ENCODE results near the gene SFTA2.
"Not testable (repeated sequence)": the region's sequence is repeated elsewhere in the genome, so short reads cannot be mapped to it uniquely, and the experiment has no call there.

The SFTA2 gene

DNA sequence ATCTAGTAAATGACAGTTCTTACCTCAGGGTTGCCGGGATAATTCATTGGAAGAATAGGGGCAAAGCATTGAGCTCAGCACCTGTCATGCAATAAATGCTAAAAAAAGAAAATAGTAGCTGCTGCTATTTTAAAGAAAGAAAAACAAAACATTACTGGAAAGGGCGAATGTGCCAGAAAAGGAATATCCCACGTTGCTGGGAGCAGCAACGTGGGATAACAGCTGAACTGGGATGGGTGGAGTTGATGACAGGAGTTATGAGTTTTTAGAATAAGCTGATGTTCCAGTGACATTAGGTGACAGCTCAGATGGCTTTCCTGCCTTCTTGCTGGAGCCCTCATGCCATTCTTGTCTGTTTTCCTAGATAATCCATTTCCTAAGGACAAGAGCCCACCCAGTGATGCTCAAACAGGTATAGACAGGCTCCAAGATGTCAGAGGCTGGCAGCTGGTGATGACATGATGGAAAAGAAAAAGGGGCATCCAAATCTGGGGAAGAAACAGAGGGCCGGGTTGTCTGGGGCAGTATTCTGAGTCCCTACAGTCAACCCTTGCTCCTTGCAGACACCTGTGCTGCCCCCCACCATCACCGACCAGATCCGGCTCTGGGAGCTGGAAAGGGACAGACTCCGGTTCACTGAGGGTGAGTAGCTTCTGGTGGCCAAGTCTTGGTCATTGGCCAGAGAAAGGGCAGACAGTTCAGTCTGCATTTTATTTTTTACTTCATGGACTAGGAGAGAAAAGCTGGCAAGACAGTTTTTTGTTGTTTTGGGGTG is 19.0 kb downstream of the SFTA2 start:
- DNase-seq, result no peak

DNA sequence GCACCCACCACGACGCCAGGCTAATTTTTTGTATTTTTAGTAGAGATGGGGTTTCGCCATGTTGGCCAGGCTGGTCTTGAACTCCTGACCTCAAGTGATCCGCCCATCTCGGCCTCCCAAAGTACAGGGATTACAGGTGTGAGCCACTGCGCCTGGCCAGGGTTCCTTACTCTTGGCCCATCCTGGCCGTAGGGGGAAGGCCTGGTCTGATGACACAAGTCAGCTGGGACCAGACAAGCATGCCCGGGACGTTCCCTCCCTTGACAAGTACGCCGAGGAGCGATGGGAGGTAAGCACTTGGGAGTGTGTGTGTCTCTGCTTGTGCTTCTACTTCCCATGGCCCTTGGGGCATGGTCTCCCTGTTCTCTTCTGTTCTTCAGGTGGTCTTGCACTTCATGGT is 21.5 kb downstream of the SFTA2 start:
- DNase-seq, result not testable (repeated sequence)

DNA sequence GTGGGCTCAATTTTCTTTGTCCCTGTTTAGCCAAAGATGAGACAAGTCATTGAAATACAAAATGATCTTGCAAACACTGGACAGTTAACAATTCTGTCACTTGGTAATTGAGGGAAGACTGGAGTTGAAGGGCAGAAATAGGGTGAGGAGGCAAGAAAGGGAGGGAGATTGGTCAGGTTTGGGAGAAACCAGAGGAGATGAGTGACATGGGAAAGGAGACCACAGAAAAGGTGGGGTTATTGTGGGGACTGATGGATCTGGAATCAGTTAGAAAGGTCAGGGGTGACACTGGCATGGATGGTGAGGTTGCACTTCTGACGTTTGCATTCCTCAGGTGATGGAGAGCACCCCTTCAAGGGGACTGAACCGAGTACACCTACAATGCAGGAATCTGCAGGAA is 23.3 kb downstream of the SFTA2 start:
- no peak for DNase-seq

DNA sequence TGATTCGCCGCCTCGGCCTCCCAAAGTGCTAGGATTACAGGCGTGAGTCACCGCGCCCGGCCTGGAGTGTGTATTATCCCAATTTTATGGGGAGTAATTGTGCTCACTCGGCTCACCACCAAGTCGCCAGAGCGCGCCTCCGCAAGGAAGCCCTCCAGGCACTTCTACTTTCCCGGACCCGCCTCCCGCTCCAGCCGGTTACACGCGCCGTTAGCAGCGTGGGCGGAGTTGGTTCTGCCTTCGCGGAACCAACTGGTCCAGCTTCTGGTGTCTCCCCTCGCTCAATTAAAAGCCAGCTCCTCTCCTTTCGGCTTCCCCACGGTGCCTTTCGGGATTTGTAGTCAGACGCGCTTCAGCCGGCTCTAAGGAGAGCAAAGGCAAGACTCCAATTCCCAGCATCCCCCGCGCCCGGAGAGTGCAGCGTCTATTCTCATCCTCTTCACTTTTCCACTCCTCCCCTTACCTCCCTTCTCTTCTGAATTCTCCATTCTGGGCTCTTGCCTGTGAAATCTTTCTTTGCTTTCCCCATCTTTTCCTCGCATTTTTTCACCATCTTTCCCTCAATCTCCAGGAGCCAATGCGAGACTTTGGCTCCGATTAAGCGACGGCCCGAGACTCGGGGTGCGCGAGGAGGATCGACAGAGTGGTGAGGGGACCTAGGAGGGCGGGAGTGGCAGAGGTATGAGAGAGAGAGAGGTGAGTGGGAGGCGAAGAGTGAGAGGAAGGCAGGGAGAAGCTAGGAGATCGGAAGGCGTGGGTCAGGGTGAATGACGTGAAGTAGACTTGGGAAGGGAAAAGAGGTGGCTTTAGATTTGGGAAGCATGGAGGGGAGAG is 24.0 kb downstream of the SFTA2 start, which contains the start of gene GTF2H4:
GTF2H4 (plus strand) TSS at position 450 of the 834 bp plus-strand sequence.
- DNase-seq, result peak; percentile 97 to 98

DNA sequence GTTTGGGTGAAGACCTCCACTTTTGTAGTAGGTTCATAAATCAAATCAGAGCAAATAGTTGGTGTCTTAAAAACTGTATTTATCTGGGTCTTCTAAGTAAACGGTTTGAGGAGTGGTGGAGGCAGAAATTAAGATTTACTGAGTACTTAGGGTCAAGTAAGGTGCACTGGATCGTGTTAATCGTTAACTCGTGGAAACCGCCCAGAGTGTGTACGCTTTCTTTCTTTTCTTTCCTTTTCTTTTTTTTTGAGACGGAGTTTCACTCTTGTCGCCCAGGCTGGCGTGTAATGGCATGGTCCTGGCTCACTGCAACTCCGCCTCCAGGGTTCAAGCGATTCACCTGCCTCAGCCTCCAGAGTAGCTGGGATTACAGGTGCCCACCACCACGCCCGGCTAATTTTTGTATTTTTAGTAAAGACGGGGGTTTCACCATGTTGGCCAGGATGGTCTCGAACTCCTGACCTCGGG is 24.6 kb downstream of the SFTA2 start:
- DNase-seq, result not testable (repeated sequence)

DNA sequence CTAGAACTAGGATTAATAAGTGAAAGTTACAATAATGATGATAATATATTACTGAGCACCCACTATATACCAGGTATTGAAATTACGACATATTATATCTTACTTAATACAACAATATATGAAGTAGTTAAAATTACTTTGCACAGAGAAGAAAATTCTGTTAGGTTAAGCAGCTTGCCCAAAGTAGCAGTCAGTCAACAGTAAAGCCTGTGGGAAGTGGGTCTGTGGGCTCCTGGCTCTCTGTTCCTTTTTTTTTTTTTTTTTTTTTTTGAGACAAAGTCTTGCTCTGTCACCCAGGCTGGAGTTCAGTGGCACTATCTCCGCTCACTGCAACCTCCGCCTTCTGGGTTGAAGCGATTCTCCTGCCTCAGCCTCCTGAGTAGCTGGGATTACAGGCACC is 28.7 kb downstream of the SFTA2 start:
- DNase-seq, result no peak

DNA sequence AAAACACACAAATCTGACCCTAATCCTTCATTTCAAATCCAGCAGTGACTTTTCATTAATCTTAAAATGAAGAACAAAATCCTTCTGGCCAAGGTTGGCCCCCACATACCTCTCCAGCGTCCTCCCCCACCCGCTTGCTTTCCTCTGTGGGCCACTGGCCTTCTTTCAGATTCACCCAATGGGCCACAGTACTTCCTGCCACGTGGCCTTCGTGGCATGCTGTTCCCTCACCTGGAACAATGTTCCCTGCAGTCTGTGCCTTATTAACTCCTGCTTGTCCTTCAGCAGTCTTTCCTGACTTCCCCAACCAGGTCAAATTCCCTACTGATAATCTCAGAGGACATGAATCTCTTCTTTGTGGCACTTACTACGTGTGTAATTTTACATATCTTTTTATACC is 29.3 kb downstream of the SFTA2 start:
- no peak for DNase-seq

DNA sequence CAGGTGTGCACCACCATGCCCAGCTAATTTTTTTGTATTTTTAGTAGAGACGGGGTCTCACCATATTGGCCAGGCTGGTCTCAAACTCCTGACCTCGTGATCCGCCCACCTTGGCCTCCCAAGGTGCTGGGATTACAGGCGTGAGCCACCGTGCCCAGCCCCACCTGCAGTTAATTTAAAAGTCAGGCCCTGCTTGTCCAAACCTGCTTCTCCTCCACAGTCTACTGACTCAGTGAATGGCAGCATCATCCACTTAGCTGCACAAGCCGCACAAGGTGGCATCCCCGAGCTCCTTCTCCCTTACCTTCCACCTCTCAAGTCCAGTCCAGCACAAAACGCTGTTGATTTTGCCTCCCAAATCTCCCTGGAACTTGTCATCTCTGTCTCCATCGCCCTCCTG is 29.8 kb downstream of the SFTA2 start:
- not testable (repeated sequence) for DNase-seq

DNA sequence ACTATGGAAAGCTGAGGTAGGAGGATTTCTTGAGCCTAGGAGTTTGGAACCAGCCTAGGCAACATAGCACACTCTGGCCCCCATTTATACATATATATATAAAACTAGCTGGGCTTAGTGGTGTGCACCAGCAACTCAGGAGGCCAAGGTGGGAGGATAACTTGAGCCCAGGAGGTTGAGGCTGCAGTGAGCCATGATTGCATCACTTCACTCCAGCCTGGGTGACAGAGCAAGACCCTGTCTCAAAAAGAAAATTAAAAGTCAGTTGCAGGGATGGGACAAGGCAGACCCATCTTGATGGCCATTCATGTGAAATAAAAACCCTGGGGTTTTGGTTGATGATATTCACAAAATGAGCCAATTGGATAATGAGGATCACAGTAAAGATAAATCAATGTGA is 30.5 kb downstream of the SFTA2 start:
- no peak for DNase-seq

DNA sequence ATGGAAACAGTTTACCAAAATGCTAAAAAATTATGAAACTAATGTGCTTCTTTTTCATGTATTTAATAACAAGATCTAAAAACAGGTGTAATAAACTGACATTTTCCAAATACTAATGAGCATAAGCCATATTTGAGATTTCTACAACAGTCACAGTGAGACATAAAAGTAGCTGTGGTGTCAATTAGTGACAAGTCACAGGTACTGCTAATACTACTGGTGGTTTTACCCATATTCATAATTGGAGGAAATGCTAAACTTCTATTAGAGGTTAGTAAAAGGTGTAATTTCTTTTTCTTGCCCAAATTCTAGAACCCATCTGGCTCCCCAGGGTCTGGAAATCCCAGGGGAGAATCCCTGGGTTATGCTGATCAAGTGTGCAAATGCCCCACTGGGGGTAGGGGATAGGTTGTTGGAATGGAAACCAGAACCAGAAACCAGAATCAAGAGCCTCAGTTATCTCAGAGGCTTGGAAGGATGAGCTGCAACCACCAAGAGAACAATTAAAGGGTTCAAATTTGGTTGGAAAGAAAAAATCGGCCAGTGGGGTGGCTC is 31.0 kb downstream of the SFTA2 start:
- DNase-seq, result no peak

DNA sequence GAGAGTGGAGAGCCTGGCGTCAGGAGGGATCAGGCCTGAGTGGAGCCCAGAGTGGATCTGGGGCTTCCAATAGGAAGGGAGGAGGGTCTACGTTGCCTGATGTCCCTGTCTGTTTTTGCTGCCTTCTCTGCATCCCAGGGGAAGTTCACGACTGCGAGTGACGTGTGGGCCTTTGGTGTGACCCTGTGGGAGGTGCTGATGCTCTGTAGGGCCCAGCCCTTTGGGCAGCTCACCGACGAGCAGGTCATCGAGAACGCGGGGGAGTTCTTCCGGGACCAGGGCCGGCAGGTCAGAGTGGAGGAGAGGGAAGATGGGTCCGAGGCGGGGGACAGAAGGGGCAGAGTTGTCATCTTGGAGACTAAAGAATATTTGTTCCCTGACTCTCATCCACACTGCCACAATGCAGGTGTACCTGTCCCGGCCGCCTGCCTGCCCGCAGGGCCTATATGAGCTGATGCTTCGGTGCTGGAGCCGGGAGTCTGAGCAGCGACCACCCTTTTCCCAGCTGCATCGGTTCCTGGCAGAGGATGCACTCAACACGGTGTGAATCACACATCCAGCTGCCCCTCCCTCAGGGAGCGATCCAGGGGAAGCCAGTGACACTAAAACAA is 33.1 kb downstream of the SFTA2 start:
- DNase-seq, result no peak

DNA sequence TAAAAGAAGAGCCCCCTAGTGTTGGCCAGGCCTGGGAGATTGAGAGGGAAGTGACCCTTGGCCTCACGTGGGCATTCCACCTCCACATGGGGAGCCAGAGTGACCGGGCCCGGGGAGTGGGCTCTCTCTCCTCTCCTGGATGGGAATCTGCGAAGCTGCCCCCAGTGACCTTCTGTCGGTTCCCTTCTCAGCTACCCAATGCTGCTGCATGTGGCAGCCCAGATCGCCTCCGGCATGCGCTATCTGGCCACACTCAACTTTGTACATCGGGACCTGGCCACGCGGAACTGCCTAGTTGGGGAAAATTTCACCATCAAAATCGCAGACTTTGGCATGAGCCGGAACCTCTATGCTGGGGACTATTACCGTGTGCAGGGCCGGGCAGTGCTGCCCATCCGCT is 34.1 kb downstream of the SFTA2 start:
- no peak for DNase-seq

DNA sequence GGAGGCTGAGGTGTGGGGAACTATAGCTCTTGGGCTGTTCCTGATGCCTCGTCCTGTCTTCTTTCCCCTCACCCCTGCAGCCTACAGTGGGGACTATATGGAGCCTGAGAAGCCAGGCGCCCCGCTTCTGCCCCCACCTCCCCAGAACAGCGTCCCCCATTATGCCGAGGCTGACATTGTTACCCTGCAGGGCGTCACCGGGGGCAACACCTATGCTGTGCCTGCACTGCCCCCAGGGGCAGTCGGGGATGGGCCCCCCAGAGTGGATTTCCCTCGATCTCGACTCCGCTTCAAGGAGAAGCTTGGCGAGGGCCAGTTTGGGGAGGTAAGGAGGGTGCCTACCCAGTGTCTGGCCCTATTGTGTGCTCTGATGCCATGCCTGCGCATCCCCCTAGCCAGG is 35.4 kb downstream of the SFTA2 start:
- no peak for DNase-seq

DNA sequence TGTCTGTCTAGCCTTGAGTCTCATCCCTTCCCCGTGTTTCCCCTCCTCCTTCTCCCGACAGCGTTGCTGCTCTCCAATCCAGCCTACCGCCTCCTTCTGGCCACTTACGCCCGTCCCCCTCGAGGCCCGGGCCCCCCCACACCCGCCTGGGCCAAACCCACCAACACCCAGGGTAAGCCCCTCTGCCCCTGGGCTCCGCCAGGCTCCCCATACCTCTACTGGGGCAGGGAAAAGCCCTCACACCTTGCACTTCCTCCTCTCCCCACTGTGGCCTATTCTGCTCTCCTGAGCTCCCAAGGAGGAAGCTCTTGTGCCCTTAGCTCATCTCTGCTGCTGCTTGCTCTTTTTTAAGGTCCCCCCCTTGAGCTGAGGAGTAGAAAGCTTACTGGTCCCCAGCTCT is 36.6 kb downstream of the SFTA2 start:
- no peak for DNase-seq

DNA sequence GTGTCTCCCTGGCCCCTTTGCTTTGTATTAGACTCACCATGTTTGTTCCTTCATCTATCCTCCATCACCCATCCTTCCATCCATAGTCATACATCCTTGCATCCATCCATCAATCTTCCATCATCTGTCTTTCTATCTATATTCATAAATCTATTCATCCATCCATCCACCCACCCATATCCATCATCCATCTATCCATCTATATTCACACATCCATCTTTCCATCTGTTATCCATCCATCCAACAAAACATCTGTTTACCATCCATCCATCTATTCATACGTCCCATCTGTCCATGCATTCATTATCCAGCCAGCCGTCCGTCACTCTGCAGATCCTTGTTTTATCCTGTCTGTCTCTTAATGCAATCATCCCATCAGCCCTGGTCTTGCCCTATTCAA is 37.0 kb downstream of the SFTA2 start:
- no peak for DNase-seq

DNA sequence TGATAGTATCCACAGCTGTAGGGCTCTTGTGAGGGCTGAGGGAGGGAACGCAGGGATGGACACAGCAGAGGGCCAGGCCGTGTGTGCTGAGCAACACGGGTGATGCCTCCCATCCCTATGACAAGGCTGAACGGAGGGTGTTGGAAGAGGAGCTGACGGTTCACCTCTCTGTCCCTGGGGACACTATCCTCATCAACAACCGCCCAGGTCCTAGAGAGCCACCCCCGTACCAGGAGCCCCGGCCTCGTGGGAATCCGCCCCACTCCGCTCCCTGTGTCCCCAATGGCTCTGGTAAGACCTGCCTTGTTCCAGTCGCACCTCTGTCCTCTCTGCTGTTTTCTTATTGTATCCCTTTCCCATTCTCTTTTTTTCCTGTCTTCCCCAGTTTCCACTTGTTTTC is 37.6 kb downstream of the SFTA2 start:
- DNase-seq, result no peak

DNA sequence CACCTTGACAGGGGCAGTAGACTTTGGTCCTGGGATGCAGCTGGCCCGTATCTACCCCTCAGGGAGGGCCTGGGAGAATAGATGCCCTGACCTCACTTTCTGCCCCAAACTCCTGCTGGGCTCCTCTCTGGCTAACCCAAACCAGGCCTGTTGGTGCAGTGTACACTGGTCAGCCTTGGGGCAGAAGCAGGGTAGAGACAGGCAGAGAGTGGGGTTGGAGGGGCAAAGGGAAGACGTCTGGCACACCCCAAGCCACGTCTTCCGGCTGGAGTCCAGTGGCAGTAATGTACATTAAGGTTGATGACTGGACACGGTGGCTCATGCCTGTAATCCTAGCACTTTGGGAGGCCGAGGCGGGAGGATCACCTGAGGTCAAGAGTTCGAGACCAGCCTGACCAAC is 38.3 kb downstream of the SFTA2 start:
- DNase-seq, result no peak

DNA sequence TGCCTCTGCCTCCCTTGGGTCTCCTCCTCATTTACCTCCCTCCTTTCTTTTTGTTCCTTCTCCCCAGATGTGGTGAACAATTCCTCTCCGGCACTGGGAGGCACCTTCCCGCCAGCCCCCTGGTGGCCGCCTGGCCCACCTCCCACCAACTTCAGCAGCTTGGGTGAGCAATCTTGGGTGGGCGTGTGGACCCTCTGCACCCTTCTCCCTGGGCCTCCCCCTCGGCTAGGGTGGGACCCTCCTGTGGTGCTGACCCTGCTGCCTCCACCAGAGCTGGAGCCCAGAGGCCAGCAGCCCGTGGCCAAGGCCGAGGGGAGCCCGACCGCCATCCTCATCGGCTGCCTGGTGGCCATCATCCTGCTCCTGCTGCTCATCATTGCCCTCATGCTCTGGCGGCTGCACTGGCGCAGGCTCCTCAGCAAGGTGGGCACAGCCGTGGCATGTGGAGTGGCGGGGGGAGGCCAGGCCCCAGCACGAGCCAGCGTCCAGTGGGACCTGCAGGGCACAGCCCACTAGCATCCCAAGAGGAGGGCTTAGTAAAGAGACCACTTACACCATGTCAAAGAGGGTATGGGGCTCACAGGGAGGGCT is 38.9 kb downstream of the SFTA2 start:
- DNase-seq, result no peak

DNA sequence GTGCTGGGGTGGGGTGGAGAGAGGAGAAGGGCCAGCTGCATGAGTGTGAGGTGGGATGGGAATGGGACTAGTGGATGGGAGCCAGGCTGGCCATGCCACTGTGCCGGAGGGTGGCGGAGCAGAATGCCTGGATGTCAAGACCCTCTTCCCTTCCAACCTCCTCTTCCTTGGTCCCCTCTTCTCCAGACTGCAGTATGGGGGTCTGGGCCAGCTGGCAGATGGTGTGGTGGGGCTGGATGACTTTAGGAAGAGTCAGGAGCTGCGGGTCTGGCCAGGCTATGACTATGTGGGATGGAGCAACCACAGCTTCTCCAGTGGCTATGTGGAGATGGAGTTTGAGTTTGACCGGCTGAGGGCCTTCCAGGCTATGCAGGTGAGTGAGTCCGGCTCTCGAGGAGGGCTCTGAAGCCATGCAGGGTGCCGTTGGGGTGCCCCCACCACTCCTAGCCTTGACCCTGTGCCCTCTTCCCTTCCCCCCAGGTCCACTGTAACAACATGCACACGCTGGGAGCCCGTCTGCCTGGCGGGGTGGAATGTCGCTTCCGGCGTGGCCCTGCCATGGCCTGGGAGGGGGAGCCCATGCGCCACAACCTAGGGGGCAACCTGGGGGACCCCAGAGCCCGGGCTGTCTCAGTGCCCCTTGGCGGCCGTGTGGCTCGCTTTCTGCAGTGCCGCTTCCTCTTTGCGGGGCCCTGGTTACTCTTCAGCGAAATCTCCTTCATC is 40.0 kb downstream of the SFTA2 start:
- no peak for DNase-seq

DNA sequence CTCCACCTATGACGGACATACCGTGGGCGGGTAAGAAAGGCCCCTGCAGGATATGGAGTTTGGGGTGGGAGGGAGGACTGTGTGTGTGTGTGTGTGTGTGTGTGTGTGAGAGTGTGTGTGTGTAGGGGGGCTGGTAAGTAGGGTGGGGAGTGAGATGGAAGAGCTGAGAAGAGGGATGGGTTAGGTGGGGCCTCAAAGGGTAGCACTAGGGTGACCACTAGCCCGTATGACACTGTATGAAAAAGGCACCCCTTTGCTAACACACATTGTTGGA is 40.6 kb downstream of the SFTA2 start:
- DNase-seq, result no peak

DNA sequence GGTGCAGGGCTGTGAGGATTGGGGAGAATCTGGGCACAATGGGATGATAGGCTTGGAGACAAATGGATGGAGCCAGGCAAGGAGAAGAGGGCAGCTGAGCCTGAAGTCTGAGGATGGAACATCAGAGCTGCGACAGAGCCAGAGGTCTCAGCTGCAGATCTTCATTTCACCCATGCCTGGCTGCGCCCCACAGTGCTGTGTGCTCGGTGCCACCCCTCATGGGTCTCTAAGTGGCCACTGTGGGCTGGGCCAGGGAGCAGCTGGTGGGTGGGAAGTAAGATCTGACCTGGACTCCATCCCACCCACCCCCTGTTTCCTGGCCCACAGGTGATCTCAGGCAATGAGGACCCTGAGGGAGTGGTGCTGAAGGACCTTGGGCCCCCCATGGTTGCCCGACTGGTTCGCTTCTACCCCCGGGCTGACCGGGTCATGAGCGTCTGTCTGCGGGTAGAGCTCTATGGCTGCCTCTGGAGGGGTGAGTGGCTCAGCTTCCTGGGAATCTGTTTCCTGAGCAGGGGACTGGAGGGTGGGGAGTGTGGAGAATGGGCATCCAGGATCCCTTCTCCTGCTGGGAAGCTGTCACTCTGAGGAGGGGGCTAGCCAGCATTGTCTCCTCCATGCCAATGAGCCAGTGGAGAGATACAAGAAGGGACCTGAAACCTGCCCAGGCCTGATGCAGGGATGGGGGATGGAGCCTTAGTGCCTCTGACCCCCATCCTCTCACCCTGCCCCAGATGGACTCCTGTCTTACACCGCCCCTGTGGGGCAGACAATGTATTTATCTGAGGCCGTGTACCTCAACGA is 41.1 kb downstream of the SFTA2 start:
- DNase-seq, result no peak
